DOHH2 (cell line): ENCODE results near the gene FABP7.

ENCODE experiments used
- CTCF ChIP-seq: fragments of 200-600 bp; sonication (generic); IDR thresholded peaks from one replicate; pipeline ENCODE4 v1.5.1; 2014; ENCODE audit warnings: antibody characterized with exemption, mild to moderate bottlenecking, low read depth, low read length; ENCODE audit not compliant: poor library complexity, severe bottlenecking
- EZH2phosphoT487 ChIP-seq: fragments of 200-600 bp; sonication (generic); IDR thresholded peaks from 2 replicates; pipeline ENCODE4 v1.6.1; 2017; ENCODE audit warnings: borderline replicate concordance, mild to moderate bottlenecking, antibody characterized with exemption, low read length, moderate library complexity, mixed read lengths

GRCh38 chr6:122797537-122797936 lies 18.0 kb downstream of the FABP7 start:
- TF ChIP-seq CTCF = no peak
- no peak for TF ChIP-seq EZH2phosphoT487
